SK-N-SH (cell line): ENCODE data around the gene NDUFS7. TPM values are rescaled to one million over a fixed set of nuclear protein-coding genes. Genes with fewer than 3 reads are reported as not detected.
"Not testable (repeated sequence)": the region's sequence is repeated elsewhere in the genome, so short reads cannot be mapped to it uniquely, and the experiment has no call there.

Source experiments
- CTCF ChIA-PET: fragments of 300-600, 350-600 bp; formaldehyde crosslinking; extraction: SDS; loops from one replicate; lab custom pipeline; 2021; lab: Yijun Ruan, JAX
- POLR2A ChIA-PET: fragments of 350-600 bp; sonication (Branson Sonifier 250); formaldehyde crosslinking; extraction: SDS; loops from one replicate; lab custom pipeline; 2020; ENCODE audit warnings: antibody characterized with exemption, inconsistent platforms; lab: Yijun Ruan, JAX
- DNase-seq: peaks from one replicate; pipeline ENCODE4 v3.0.0; 2012
- H2AFZ ChIP-seq: fragments of 200-600 bp; sonication (generic); 2 replicates; pipeline ENCODE4 v1.8.1; 2016; ENCODE audit warnings: antibody characterized with exemption, mild to moderate bottlenecking, low read depth
- H3F3A ChIP-seq: fragments of 200-600 bp; sonication (generic); replicated peaks from 2 replicates; pipeline ENCODE3; 2016; ENCODE audit warnings: antibody characterized with exemption, mild to moderate bottlenecking; ENCODE audit not compliant: insufficient read depth
- H3K27ac ChIP-seq, 2 experiments: fragments of 200-500 bp in 1 of 2; fragments of 200-600 bp in 1 of 2; sonication (Bioruptor generic) in 1 of 2; sonication (generic), shearing (Covaris generic) in 1 of 2; 2 replicates each; pipeline versions ENCODE4 v1.5.1 to v1.6.1; 2014 to 2016; ENCODE audit warnings: low read depth in 2 of 2, inconsistent platforms in 1 of 2, low read length in 1 of 2, mild to moderate bottlenecking in 1 of 2, mixed read lengths in 1 of 2
- H3K27me3 ChIP-seq: fragments of 200-600 bp; sonication (generic), shearing (Covaris generic); 2 replicates; pipeline ENCODE4 v1.6.1; 2016; ENCODE audit warnings: mixed run types; ENCODE audit not compliant: insufficient read depth
- H3K36me3 ChIP-seq, 2 experiments: fragments of 200-500 bp in 1 of 2; fragments of 200-600 bp in 1 of 2; sonication (Bioruptor generic) in 1 of 2; sonication (generic) in 1 of 2; replicated peaks in 1 of 2; 2 replicates each; pipeline versions ENCODE3 to v1.5.1; 2014 to 2016; ENCODE audit warnings: low read length in 1 of 2, mild to moderate bottlenecking in 1 of 2; ENCODE audit not compliant: insufficient read depth in 2 of 2, control insufficient read depth in 1 of 2
- H3K4me1 ChIP-seq, 2 experiments: fragments of 200-500 bp in 1 of 2; fragments of 200-600 bp in 1 of 2; sonication (Bioruptor generic) in 1 of 2; sonication (generic), shearing (Covaris generic) in 1 of 2; 2 replicates each; pipeline versions ENCODE4 v1.5.1 to v1.6.1; 2014 to 2016; ENCODE audit warnings: low read depth in 1 of 2, low read length in 1 of 2, mixed run types in 1 of 2; ENCODE audit not compliant: insufficient read depth in 2 of 2, control insufficient read depth in 1 of 2
- H3K4me2 ChIP-seq: fragments of 200-600 bp; sonication (generic), shearing (Covaris generic); 2 replicates; pipeline ENCODE4 v1.6.1; 2017; ENCODE audit warnings: mixed run types
- H3K4me3 ChIP-seq, 2 experiments: fragments of 200-500 bp in 1 of 2; fragments of 200-600 bp in 1 of 2; sonication (Bioruptor generic) in 1 of 2; sonication (generic), shearing (Covaris generic) in 1 of 2; 2 replicates each; pipeline versions ENCODE4 v1.5.1 to v1.8.1; 2014 to 2016; ENCODE audit warnings: low read depth in 2 of 2, inconsistent platforms in 1 of 2, low read length in 1 of 2, mild to moderate bottlenecking in 1 of 2, mixed read lengths in 1 of 2, moderate library complexity in 1 of 2
- H3K79me2 ChIP-seq: fragments of 200-600 bp; sonication (generic); 2 replicates; pipeline ENCODE4 v1.8.1; 2017; ENCODE audit warnings: mild to moderate bottlenecking; ENCODE audit not compliant: insufficient read depth
- H3K9ac ChIP-seq: fragments of 200-600 bp; sonication (generic); 2 replicates; pipeline ENCODE4 v1.6.1; 2017; ENCODE audit warnings: mixed run types
- H3K9me2 ChIP-seq: fragments of 200-600 bp; sonication (generic); 2 replicates; pipeline ENCODE4 v1.6.1; 2017; ENCODE audit warnings: mixed run types
- H3K9me3 ChIP-seq: fragments of 200-600 bp; sonication (generic); 2 replicates; pipeline ENCODE4 v1.6.1; 2017; ENCODE audit warnings: mixed run types, mild to moderate bottlenecking, moderate library complexity
- H4K20me1 ChIP-seq: fragments of 200-600 bp; sonication (generic); 2 replicates; pipeline ENCODE4 v1.6.1; 2017; ENCODE audit warnings: mild to moderate bottlenecking, mixed run types; ENCODE audit not compliant: insufficient read depth
- EZH2phosphoT487 ChIP-seq: fragments of 200-600 bp; sonication (generic); IDR thresholded peaks from 2 replicates; pipeline ENCODE4 v1.6.1; 2017; ENCODE audit warnings: low read depth, mixed run types, mild to moderate bottlenecking, antibody characterized with exemption, moderate library complexity, borderline replicate concordance
- FOSL2 ChIP-seq: IDR thresholded peaks from 2 replicates; pipeline ENCODE4 v1.4.0; 2012; ENCODE audit warnings: low read depth, mild to moderate bottlenecking, moderate library complexity, borderline replicate concordance
- FOXJ3 ChIP-seq: sonication (generic); formaldehyde crosslinking; IDR thresholded peaks from 2 replicates; pipeline ENCODE4 v1.5.1; 2020; ENCODE audit warnings: mild to moderate bottlenecking, missing genetic modification reagents
- FOXM1 ChIP-seq: IDR thresholded peaks from 2 replicates; pipeline ENCODE4 v1.4.0; 2012; ENCODE audit warnings: low read depth, mild to moderate bottlenecking
- GABPA ChIP-seq: IDR thresholded peaks from 2 replicates; pipeline ENCODE4 v1.4.0; 2012; ENCODE audit warnings: low read depth, mild to moderate bottlenecking
- GATA2 ChIP-seq: sonication (generic); formaldehyde crosslinking; IDR thresholded peaks from 2 replicates; pipeline ENCODE4 v1.5.0; 2020; ENCODE audit warnings: mild to moderate bottlenecking, missing genetic modification reagents
- NFIC ChIP-seq: IDR thresholded peaks from 2 replicates; pipeline ENCODE4 v1.4.0; 2012; ENCODE audit warnings: borderline replicate concordance
- RAD21 ChIP-seq: IDR thresholded peaks from 2 replicates; pipeline ENCODE4 v1.6.1; 2012; ENCODE audit warnings: mild to moderate bottlenecking, low read length
- TAF1 ChIP-seq: IDR thresholded peaks from 2 replicates; pipeline ENCODE4 v1.6.1; 2012; ENCODE audit warnings: low read depth, mild to moderate bottlenecking, low read length, moderate library complexity, borderline replicate concordance
- WGBS: methylation state at CpG from one replicate; pipeline ENCODE4 v1.1.6; 2017; ENCODE audit warnings: low lambda C conversion rate; 5-methylcytosine and 5-hydroxymethylcytosine counted together
- polyA plus RNA-seq, 3 experiments: library from polyadenylated mRNA; depleted of rRNA; stranded (reverse); fragments of >200 nt; gene quantifications; 2 replicates each; pipeline ENCODE4 v1.2.3, GENCODE V29; 2012
- TF ChIP-seq, protein P1 (sequence below): IDR thresholded peaks from 2 replicates; pipeline ENCODE4 v1.4.0; 2012; ENCODE audit warnings: low read depth, borderline replicate concordance
- TF ChIP-seq, protein P2 (sequence below): fragments of 150-350 bp; IDR thresholded peaks from 2 replicates; pipeline ENCODE4 v1.6.1; 2016; ENCODE audit warnings: mild to moderate bottlenecking, low read depth, low read length

Gene NDUFS7
- polyA plus RNA-seq, 1 of the 3 experiments (the other 2 are of a cell fraction): 66.4 TPM

DNA sequence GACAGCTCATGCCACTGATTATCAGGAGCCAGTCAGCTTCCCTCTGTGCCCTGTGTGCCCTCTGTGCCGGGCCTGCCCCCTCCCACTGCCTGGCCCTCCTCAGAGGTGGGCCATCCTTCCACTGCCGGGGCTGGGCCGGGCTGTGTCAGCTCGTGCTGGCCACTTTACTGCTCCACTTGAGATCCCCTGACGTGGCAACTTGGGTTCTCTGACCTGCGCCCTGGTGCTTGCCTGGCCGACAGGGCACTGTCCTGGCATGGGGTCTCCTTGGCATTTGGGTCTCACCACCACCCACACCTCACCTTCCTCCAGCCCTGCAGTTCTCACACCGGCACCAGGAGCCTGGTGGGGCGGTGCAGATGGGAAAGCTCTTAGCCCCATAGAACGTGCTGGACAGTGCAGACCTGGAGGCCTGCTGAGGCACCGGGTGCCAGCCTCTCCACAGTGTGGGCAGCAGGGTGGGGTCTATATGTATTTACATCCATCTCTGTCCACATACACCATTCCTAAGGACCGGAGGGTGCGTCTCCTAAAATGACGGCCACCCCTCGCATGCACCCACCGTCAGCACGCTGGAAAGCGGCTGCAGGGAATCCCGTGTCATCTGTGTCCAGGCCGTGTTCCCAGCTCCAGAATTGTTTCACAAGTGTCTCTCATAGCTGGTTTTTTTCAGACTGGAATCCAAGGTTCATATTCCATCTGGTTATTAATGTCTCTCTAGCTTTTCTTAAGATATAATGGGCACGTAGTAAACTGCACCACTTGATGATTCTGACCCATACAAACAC is 35.4 kb downstream of the NDUFS7 start (continued):
- TF ChIP-seq RAD21 (no peak), FOSL2 (no peak), GABPA (no peak), GATA2 (CRISPR knock-in tag) (no peak), EZH2phosphoT487 (no peak), FOXM1 (no peak), NFIC (no peak), FOXJ3 (CRISPR knock-in tag) (no peak), TAF1 (no peak)
- TF ChIP-seq, protein P1, sequence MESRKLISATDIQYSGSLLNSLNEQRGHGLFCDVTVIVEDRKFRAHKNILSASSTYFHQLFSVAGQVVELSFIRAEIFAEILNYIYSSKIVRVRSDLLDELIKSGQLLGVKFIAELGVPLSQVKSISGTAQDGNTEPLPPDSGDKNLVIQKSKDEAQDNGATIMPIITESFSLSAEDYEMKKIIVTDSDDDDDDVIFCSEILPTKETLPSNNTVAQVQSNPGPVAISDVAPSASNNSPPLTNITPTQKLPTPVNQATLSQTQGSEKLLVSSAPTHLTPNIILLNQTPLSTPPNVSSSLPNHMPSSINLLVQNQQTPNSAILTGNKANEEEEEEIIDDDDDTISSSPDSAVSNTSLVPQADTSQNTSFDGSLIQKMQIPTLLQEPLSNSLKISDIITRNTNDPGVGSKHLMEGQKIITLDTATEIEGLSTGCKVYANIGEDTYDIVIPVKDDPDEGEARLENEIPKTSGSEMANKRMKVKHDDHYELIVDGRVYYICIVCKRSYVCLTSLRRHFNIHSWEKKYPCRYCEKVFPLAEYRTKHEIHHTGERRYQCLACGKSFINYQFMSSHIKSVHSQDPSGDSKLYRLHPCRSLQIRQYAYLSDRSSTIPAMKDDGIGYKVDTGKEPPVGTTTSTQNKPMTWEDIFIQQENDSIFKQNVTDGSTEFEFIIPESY: no peak
- TF ChIP-seq, protein P2, sequence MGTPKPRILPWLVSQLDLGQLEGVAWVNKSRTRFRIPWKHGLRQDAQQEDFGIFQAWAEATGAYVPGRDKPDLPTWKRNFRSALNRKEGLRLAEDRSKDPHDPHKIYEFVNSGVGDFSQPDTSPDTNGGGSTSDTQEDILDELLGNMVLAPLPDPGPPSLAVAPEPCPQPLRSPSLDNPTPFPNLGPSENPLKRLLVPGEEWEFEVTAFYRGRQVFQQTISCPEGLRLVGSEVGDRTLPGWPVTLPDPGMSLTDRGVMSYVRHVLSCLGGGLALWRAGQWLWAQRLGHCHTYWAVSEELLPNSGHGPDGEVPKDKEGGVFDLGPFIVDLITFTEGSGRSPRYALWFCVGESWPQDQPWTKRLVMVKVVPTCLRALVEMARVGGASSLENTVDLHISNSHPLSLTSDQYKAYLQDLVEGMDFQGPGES: no peak

DNA sequence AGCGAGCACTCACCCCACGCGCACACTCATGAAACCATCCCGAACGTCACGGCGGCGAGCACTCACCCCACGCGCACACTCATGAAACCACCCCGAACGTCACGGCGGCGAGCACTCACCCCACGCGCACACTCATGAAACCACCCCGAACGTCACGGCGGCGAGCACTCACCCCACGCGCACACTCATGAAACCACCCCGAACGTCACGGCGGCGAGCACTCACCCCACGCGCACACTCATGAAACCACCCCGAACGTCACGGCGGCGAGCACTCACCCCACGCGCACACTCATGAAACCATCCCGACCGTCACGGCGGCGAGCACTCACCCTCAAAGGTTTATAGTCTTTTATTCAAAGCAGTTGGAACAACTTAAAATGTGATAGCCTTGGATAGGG is 36.4 kb downstream of the NDUFS7 start:
- 97% methylated on average over 25 of the region's 43 CpGs for WGBS
- H2AFZ ChIP-seq, H3K9me2 ChIP-seq, H3F3A ChIP-seq, H3K27me3 ChIP-seq, H3K4me2 ChIP-seq, H3K27ac ChIP-seq, DNase-seq, H3K9ac ChIP-seq, H3K4me3 ChIP-seq, H3K9me3 ChIP-seq, H3K4me1 ChIP-seq: not testable (repeated sequence)
- Histone ChIP-seq H4K20me1 (peaks cover 55% of the 10 kb centered on the region), H3K36me3 (peaks cover 7 to 79% of the 10 kb centered on the region in 2 experiments), H3K79me2 (peaks cover 64% of the 10 kb centered on the region)
- ChIA-PET POLR2A (interaction anchor here (1.1 kb wide), 1 partner anchor 11 kb away, joined by 3 read pairs; no protein-coding TSS in a partner anchor), CTCF (interaction anchor here (1.0 kb wide), 1 partner anchor 15 kb away, joined by 3 read pairs; no protein-coding TSS in a partner anchor)
